Transverse colon (tissue), 4 donors: Measurements from ENCODE around the gene CNTNAP2. TPM values are rescaled to one million over a fixed set of nuclear protein-coding genes. Genes with fewer than 3 reads are reported as not detected.

Source experiments
- DNase-seq: peaks from one replicate; pipeline ENCODE4 v3.0.0-alpha.2; 2019
- H3K27ac ChIP-seq, 4 donors: fragments of 200-600 bp; sonication (generic); 2 replicates each; pipeline ENCODE4 v1.5.1; 2016 to 2018; ENCODE audit warnings: inconsistent platforms in 4 of 4
- H3K27me3 ChIP-seq: fragments of 200-600 bp; sonication (generic); 2 replicates; pipeline ENCODE4 v1.5.1; 2017; ENCODE audit warnings: inconsistent platforms
- H3K36me3 ChIP-seq, 4 donors: fragments of 200-600 bp; sonication (generic); 2 replicates each; pipeline ENCODE4 v1.5.1; 2017 to 2019; ENCODE audit warnings: inconsistent platforms in 4 of 4
- H3K4me1 ChIP-seq, 4 donors: fragments of 200-600 bp; sonication (generic); 2 replicates each; pipeline ENCODE4 v1.5.1; 2017 to 2020; ENCODE audit warnings: inconsistent platforms in 4 of 4
- H3K4me3 ChIP-seq, 4 donors: fragments of 200-600 bp; sonication (generic); 1 replicate in 1 of 4; 2 replicates in 3 of 4; pipeline versions ENCODE4 v1.5.1 to v1.6.1; 2017 to 2019; ENCODE audit warnings: inconsistent platforms in 4 of 4
- H3K9me3 ChIP-seq, 2 donors: fragments of 200-600 bp; sonication (generic); 2 replicates each; pipeline ENCODE4 v1.5.1; 2017 to 2019; ENCODE audit warnings: inconsistent platforms in 2 of 2
- EP300 ChIP-seq: sonication (generic); formaldehyde crosslinking; IDR thresholded peaks from one replicate; pipeline ENCODE4 v1.6.1; 2017; ENCODE audit warnings: antibody characterized with exemption, low read depth
- POLR2A ChIP-seq: fragments of 450-650 bp; IDR thresholded peaks from one replicate; pipeline ENCODE4 v1.6.1; 2016; ENCODE audit warnings: antibody characterized with exemption, mild to moderate bottlenecking, moderate library complexity
- POLR2AphosphoS5 ChIP-seq, 3 donors: sonication (generic); formaldehyde crosslinking; IDR thresholded peaks; one replicate each; pipeline ENCODE4 v1.6.1; 2016; ENCODE audit warnings: antibody characterized with exemption in 3 of 3
- WGBS, 2 donors: methylation state at CpG; one replicate each; pipeline ENCODE4 v1.1.5; 2018; ENCODE audit warnings: low coverage in 1 of 2; 5-methylcytosine and 5-hydroxymethylcytosine counted together
- in situ Hi-C, 4 donors: fragments of 200-750 bp; cut with MboI; loops; one replicate each; pipeline versions ENCODE4 v1.15.0 to v1.15.1; 2017; ENCODE audit warnings: low sequenced_read_pairs in 3 of 4, low pct_ligation_motif_present in 1 of 4, low pct_unique_long_range_greater_than_20kb in 1 of 4
- intact Hi-C: fragments of 100-400 bp; cut with DNase I; formaldehyde crosslinking; loops from one replicate; pipeline ENCODE4 v1.15.1; 2023; ENCODE audit warnings: low total_unique reads
- total RNA-seq, 4 donors: library from RNA; depleted of rRNA; stranded (reverse); fragments of >200 nt; gene quantifications; one replicate each; pipeline ENCODE4 v1.1.0, GENCODE V29; 2016
- TF ChIP-seq, protein P1 (sequence below), 5 experiments: fragments of 200-600 bp in 3 of 5; fragments of 450-650 bp in 2 of 5; sonication (generic) in 3 of 5; IDR thresholded peaks; 1 replicate in 2 of 5; 2 replicates in 3 of 5; pipeline ENCODE4 v1.5.1; 2016 to 2017; ENCODE audit warnings: antibody characterized with exemption in 5 of 5, inconsistent platforms in 3 of 5, mild to moderate bottlenecking in 2 of 5, moderate library complexity in 1 of 5

Gene CNTNAP2
- total RNA-seq, 4 donors from 2014 or later = 0.60 to 2.9 (median 2.4) TPM

DNA sequence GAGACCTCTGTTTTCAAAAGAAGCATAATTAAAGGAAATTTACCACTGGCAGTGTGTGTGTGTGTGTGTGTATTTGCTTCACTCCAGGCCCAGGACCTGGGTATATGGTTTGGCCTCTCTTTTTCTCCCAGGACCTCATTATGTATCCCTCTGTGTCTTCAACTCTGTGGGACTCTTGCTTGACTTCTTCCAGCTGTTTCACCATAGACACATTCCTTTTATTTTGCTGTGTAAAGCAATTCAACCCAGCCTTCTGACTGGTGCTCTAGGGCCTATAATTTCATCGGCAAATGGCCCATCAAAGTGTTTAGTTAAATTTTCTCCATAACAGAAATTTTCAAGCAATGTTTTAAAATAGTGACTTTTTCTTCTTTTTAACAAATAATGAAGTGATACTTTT lies 954.3 kb downstream of the CNTNAP2 start:
- in situ Hi-C loops = no loop called here
- H3K27me3 ChIP-seq = no peaks in the 10 kb centered on the region
- H3K4me3 ChIP-seq = no peak overlapping the region
- intact Hi-C loops = no loop called here
- WGBS, 2 donors = 64% methylated on average over 1 of the region's 1 CpG
- no peaks in the 10 kb centered on the region for H3K4me1 ChIP-seq
- H3K9me3 ChIP-seq = no peaks in the 10 kb centered on the region
- TF ChIP-seq, protein P1, sequence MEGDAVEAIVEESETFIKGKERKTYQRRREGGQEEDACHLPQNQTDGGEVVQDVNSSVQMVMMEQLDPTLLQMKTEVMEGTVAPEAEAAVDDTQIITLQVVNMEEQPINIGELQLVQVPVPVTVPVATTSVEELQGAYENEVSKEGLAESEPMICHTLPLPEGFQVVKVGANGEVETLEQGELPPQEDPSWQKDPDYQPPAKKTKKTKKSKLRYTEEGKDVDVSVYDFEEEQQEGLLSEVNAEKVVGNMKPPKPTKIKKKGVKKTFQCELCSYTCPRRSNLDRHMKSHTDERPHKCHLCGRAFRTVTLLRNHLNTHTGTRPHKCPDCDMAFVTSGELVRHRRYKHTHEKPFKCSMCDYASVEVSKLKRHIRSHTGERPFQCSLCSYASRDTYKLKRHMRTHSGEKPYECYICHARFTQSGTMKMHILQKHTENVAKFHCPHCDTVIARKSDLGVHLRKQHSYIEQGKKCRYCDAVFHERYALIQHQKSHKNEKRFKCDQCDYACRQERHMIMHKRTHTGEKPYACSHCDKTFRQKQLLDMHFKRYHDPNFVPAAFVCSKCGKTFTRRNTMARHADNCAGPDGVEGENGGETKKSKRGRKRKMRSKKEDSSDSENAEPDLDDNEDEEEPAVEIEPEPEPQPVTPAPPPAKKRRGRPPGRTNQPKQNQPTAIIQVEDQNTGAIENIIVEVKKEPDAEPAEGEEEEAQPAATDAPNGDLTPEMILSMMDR (IDR thresholded peaks at IDR 0.05) = no peak
- no peak for TF ChIP-seq EP300
- TF ChIP-seq POLR2AphosphoS5 (IDR thresholded peaks at IDR 0.05) = no peak
- no peak for TF ChIP-seq POLR2A
- H3K36me3 ChIP-seq = no peaks in the 10 kb centered on the region
- no peak overlapping the region for H3K27ac ChIP-seq
- no peak for DNase-seq

DNA sequence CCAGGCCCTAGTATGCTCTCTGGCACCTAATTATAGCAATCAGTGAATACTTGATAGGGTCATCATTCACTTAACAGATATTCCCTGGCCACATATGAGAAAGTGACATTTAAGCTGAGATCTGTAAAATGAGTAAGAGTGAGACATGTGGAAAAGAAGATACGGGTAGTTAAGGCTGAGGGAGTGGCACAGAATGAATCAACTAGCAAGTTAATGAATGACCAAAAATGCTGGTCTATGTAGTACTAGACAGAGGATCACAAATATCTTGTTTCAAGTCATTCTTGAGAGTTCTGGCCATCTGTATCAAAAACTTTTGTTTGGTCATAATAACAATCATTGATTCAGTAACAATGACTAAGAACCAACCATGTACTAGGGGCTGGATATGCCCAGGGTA lies 954.9 kb downstream of the CNTNAP2 start:
- 26 to 50% methylated on average over 1 of the region's 1 CpG for WGBS, 2 donors
- no peak overlapping the region for H3K27ac ChIP-seq
- DNase-seq = no peak
- H3K36me3 ChIP-seq = no peaks in the 10 kb centered on the region
- in situ Hi-C loops (no loop called here), intact Hi-C loops (no loop called here)
- H3K4me1 ChIP-seq = no peaks in the 10 kb centered on the region
- TF ChIP-seq POLR2AphosphoS5 (IDR thresholded peaks at IDR 0.05) (no peak), POLR2A (no peak), EP300 (no peak)
- TF ChIP-seq, protein P1 (IDR thresholded peaks at IDR 0.05) = no peak
- H3K27me3 ChIP-seq = no peaks in the 10 kb centered on the region
- no peaks in the 10 kb centered on the region for H3K9me3 ChIP-seq
- no peak overlapping the region for H3K4me3 ChIP-seq

DNA sequence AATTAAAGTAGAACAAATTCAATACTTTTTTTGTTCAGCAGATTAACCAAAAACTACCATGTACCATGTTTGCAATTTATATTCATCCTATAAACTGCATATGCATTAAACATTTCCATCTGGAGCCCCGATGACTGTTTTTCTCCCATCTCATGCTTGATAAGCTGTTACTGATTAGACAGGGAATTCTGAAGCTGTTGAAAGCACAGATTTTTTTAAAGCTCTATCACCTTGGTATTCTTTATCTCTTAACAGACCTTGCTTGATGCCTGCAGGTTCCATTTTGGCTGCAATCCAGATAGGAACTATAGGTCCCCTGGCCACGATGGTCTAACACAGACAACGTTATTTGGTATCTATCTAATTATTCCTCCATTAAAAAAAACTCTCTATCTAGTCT lies 961.7 kb downstream of the CNTNAP2 start:
- H3K27me3 ChIP-seq = no peaks in the 10 kb centered on the region
- DNase-seq = no peak
- H3K4me1 ChIP-seq = no peaks in the 10 kb centered on the region
- 50 to 61% methylated on average over 3 of the region's 3 CpGs for WGBS, 2 donors
- H3K36me3 ChIP-seq = no peaks in the 10 kb centered on the region
- no peaks in the 10 kb centered on the region for H3K9me3 ChIP-seq
- TF ChIP-seq POLR2AphosphoS5 (IDR thresholded peaks at IDR 0.05) (no peak), POLR2A (no peak), EP300 (no peak)
- TF ChIP-seq, protein P1 (IDR thresholded peaks at IDR 0.05) = no peak
- no peak overlapping the region for H3K4me3 ChIP-seq
- in situ Hi-C loops = no loop called here
- H3K27ac ChIP-seq = no peak overlapping the region
- intact Hi-C loops = no loop called here

DNA sequence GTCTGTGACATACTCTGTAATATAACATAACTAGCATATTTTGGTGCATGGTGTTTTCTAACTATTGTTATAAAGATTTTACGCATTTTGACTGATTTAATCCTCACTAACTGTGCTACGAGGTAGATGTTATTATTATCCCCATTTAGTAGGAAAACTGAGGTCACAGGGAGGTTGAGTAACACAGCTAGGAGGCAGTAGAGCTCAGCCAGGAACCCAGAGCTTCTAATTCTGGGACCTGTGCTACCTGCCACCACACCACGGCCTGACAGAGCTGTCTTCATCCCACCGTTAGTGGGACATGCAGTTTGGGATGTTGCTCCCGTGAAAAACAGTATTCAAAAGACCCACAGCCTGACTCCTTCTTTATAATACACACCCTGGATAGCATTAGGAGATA lies 962.5 kb downstream of the CNTNAP2 start:
- intact Hi-C loops (no loop called here), in situ Hi-C loops (no loop called here)
- Histone ChIP-seq H3K27me3 (no peaks in the 10 kb centered on the region), H3K4me1 (no peaks in the 10 kb centered on the region), H3K4me3 (no peak overlapping the region), H3K36me3 (no peaks in the 10 kb centered on the region), H3K27ac (no peak overlapping the region), H3K9me3 (no peaks in the 10 kb centered on the region)
- WGBS, 2 donors = 76 to 86% methylated on average over 5 of the region's 5 CpGs
- no peak for DNase-seq
- TF ChIP-seq POLR2AphosphoS5 (IDR thresholded peaks at IDR 0.05) (no peak), POLR2A (no peak), EP300 (no peak)
- TF ChIP-seq, protein P1 (IDR thresholded peaks at IDR 0.05) = no peak
